ENCODE measurements around the gene CAMKMT. TPM values are rescaled to one million over a fixed set of nuclear protein-coding genes. Genes with fewer than 3 reads are reported as not detected.

The CAMKMT gene
- total RNA-seq, 4 donors from 2014 or later: 6.0 to 15.3 (median 10.7) TPM

GRCh38 chr2:44822174-44822573 lies 460.4 kb downstream of the CAMKMT start:
- Histone ChIP-seq H3K36me3 (no peaks in the 10 kb centered on the region), H3K9me3 (no peaks in the 10 kb centered on the region), H3K4me3 (no peak overlapping the region), H3K27me3 (peaks cover 12% of the 10 kb centered on the region), H3K4me1 (no peaks in the 10 kb centered on the region), H3K27ac (no peak overlapping the region)
- DNase-seq (ENCODE audit: low spot score in 2 of 2): no peak
- TF ChIP-seq POLR2AphosphoS5 (IDR thresholded peaks at IDR 0.05): no peak
- no peak for TF ChIP-seq EP300 (IDR thresholded peaks at IDR 0.05)
- TF ChIP-seq CTCF (IDR thresholded peaks at IDR 0.05): no peak
- no peak for TF ChIP-seq POLR2A (IDR thresholded peaks at IDR 0.05)
- 72% methylated on average over 6 of the region's 6 CpGs for WGBS

Other genes starting within 250 kb of the CAMKMT start
- gene PPM1B, start 193.1 kb upstream of the CAMKMT start, total RNA-seq: 10 to 100 TPM; 28.3 to 63.9 (median 37.9) TPM
- 1 to 10 TPM in 1 of 4 donors, under 1 TPM in 2, not detected in 1; 0.34 to 2.6 (median 0.39) TPM for gene SLC3A1, start 86.5 kb upstream of the CAMKMT start, total RNA-seq
- 10 to 100 TPM; 25.9 to 51.9 (median 32.2) TPM for gene PREPL, start 453 bp upstream of the CAMKMT start, total RNA-seq